Measurements from ENCODE around the gene C1GALT1.

The C1GALT1 gene

DNA sequence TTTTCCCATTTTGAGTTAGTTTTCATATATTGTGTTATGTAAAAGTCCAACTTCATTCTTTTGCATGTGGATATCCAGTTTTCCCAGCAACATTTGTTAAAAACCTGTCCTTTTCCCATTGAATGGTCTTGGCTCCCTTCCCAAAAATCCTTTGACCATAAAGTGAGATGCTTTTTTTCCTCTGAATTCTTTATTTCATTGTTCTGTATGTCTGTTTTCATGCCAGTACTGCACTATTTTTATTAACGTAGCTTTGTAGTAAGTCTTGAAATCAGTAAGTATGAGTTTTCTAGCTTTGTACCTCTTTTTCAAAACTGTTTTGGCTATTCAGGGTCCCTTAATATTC lies 20.0 kb downstream of the C1GALT1 start:
- DNase-seq, result no peak

DNA sequence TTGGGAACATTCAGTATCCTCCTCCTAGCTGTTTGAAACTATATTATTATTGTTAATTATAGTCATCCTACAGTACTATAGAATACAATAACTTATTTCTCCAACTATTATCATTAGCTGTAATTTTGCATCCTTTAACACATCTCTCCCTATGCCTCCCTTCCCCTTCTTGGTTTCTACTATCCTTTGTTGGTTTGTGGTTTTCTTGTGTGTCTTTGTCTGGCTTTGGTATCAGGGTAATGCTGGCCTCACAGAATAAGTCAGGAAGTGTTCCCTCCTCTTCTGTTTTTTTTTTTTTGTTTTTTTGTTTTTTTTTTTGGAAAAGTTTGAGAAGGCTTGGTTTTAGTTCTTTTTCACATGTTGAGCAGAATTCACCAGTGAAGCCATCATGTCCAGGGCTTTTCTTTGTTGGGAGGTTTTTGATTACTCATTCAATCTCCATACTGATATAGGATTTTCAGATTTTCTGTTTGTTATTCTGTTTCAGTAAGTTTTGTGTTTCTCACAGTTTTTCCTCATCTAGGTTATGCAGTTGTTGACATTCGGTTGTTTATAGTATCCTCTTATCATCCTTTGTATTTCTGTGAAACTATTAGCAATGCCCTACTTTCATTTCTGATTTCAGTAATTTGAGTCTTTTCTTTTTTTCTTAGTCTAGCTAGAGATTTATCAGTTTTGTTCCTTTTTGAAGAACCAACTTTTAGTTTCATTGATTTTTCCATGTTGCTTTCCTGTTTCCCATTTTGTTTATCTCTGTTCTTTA lies 21.6 kb downstream of the C1GALT1 start:
- no peak for DNase-seq

DNA sequence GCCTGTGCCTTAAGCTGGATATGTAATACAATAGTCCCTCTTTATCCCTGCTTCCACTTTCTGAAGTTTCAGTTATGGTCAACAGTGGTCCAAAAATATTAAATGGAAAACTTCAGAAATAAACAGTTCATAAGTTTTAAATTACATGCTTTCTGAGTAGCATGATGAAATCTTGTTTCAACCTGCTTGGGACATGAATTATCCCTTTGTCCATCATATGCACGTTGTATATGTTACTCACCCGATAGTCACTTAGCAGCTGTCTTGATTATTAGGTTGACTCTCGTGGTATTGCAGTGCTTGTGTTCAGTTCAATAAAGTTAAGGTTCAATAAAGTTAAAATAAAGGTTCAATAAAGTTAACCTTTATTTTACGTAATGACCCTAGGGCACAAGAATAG lies 25.5 kb downstream of the C1GALT1 start:
- DNase-seq, result no peak

DNA sequence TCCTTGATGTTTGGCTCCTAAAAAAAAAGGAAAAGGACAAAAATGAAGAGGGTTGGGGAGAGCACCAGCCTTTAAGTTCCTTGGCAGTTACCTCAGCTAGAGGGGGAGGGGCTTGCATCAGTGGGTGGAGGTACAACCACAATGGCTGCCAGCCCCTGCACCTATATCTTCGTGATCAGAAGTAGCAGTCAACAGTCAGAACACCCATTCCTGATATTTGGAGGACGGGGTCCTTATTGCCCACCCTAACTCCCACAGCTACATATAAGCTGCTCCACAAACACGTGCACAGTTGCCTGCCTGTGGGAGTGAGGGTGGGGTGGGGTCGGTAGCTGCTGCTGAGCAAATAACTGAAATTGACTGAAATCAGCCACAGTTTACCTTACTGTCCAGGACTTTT lies 26.2 kb downstream of the C1GALT1 start:
- no peak for DNase-seq

DNA sequence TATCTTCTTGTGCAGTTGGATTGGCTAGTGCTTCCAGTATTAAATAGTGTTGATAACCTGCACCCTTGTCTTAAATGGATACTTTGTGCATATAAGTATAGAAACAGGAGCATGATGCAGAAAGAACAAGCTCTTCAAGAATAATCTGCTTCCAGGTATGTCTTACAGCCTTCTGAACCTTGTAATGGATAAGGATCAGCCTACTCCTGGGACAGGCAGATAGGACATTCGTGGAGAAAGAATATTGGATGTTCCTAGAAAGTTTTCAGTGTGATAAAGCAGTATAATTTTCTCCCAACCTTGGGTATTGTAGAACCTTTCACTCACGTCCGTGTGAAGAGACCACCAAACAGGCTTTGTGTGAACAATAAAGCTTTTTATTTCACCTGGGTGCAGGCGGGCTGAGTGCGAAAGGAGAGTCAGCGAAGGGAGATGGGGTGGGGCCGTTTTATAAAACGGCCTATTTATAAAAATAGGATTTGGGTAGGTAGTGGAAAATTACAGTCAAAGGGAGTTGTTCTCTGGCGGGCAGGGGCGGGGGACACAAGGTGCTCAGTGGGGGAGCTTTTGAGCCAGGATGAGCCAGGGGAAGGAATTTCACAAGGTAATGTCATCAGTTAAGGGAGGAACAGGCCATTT lies 27.2 kb downstream of the C1GALT1 start:
- no peak for DNase-seq

DNA sequence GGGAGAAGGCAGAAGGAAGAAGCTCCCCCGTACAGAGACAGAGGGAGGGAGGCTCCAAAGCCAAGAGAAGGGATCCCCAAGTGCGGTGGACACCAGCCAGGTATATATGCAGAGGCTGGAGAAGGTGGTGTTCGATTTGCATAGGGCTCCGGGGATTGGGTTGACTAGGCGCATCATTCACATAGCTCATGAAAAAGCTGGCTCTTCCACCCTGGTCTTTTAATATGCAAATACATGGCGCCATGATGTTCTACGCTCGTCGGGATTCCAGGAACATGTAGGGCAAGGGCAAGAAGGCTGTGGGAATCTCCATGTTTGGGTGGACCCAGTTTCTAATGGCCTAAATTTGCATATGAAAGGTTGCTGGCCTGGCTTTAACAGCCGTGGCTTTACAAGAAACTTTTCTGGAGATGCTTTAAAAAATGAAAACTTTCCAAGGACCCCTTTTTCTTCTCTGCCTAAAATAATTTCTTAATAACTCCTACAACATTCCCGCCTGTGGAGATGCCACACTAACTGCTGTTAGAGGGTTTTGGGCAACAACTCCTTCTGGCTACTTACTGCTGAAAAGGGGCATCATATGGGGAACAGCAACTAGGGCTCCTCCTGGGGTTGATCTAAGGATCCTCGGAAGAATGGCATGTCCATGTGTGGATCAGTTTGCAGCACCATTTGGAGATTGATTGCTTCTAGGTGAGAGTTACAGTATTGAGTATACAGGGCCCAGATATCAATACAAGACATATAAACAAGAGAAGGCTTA lies 28.3 kb downstream of the C1GALT1 start:
- DNase-seq, result no peak

DNA sequence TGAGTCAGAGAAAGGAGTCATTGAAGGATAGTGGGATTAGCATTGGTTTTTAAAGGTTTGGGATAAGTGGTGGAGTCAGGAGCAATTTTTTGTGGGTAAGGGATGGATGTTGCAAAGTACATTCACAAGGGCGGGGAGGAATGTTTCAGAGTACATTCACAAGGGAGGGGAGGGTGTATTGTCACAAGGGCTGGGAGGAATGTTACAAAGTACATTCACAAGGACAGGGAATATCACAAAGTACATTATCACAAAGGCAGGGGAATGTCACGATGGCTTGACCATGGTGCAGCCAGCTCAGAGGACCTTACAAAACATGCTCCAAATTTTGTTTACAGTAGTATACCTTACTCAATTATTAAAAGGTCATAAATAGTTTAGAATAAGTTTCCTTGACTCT lies 30.3 kb downstream of the C1GALT1 start:
- no peak for DNase-seq

DNA sequence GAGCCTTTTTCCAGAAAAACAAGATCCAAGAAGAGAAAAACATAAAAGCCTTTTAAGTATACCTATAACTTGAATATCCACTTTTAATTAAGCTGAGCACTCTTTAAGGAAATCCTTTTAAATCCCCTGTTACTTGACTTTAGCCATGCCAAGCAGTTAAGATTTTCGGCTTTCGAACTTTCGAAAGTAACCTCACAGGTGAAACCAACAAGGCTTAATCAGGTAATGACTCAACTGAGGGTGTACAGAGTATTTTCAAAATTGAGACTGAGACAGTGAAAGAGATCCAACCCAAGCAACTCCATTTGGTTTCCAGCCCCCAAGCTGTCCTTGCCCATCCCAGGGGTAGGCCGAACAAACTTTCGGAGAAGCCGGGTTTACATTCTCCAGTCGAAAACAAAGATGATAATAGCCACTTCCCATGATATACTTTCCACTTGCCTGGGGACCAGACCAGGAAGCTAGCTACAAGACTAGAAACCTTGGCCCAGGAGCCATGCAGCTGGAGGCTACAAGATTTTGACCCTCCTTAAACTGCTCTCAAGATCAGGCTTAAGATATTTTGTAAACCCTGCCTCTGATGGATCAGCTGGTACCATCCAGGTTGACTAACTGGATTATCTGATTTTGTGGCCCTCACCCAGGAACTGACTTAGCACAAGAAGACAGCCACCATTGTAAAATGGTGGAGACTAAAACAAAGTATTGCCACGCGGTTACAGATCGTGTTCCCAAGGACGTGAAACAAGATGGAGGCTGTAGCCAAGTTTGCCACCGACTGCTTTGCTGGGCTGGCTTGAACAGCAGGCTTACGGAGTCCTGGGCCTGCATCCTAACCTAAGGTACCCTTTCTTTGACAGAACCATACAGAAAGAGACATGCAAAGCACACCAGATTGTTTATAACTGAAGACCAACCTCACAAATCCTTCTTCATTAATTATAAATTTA lies 32.3 kb downstream of the C1GALT1 start:
- no peak for DNase-seq

DNA sequence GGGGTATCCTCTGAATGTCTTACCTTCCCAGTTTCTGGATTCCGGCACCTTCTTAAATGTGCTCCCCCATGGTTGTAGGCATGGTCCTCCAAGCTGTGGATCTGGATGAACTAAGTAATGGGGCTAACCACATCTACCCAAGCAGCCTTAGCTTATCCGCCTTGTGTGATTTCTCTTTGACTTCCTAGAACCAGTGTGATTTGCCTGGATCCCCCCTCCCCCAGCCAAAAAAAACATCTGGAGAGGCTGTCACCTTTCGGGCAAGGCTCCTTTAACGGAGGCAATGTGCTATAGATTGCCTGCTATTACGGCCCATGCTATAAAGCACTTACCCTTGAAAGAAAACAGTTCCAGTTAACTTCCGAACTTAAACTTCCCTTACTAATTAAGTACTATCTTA lies 33.9 kb downstream of the C1GALT1 start:
- no peak for DNase-seq

DNA sequence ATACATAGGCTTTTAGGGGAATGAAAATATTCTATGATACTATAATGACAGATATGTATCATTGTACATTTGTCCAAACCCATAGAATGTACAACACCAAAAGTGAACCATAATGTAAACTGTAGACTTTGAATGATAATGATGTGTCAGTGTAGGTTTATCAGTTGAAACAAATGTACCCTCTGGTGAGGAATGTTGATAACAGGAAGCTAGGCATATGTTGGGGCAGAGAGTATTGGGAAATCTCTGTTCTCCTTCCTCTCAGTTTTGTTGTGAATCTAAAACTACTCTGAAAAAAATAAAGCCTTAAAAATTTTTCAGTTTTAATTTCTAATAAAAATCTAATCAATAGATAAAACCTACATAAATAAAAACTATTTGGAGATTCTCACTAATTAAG lies 36.9 kb downstream of the C1GALT1 start:
- no peak for DNase-seq

DNA sequence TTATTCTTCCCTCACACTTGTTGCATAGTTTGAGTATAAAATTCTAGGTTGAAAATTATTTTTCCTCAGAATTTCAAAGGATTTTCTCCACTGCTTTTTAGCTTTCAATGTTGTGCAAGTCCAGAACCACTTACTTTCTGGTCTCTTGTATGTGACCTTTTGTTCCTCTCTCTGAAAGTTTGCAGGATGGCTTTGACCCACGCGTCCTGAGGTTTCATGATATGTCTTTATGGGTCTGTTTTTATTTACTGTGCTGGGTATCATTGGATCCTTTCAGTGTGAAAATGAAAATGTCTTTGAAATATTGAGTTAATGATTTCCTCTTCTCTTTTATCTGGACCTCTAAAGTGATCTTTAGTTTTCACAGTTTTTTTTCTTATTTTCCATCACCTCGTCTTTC lies 38.5 kb downstream of the C1GALT1 start:
- DNase-seq, result no peak

DNA sequence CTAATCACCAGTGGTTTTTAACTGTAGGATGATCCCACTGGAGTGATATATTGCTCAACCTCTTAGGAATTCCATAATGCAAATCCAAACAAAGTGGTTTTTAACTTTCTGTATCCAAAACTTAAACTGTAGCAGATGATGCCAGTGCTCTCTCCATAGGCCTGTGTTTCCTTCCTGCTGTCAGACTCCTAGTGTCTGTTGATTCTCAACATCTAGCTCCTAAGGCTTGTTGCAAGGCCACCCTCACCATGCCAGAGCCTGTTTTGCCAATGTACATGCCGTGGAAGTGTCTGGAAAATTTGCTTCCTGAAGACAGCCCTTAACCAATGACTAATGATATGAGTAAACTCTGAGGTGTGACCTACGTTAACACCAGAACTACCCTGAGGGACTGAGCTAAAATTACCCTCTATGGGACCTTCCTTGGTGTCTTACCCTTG lies 39.3 kb downstream of the C1GALT1 start:
- no peak for DNase-seq

DNA sequence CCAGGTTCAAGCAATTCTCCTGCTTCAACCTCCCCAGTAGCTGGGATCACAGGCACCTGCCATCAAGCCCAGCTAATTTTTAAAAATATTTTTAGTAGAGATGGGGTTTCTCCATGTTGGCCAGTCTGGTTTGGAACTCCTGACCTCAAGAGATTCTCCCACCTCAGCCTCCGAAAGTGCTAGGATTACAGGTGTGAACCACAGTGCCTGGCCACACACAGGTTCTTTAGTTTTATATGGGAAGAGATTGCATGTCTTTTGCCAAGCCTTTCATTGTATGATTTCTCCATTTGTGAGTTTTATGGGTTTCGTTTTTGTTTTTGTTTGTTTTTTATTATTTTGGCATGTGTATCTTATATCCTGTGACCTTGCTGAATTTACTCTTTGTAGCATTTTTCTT lies 40.9 kb downstream of the C1GALT1 start:
- no peak for DNase-seq

DNA sequence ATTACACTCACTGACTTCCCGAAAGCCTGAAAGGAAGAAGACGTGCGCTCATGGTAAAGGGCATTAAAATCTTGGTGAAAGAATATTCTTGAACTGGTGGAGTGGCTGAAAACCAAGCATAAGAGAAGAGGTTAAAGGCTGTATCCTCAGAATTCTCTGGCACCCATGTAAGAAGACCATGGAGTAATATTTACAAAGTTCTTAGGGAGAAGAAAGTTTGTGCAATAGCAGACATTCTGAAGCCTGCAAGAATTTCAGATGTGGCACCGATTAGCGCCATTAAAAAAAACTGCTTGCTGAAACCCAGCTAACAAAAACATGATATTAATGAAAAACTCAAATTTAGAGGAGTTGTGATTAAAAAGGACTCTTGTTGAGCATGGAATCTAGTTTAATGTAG lies 44.1 kb downstream of the C1GALT1 start:
- DNase-seq, result no peak

DNA sequence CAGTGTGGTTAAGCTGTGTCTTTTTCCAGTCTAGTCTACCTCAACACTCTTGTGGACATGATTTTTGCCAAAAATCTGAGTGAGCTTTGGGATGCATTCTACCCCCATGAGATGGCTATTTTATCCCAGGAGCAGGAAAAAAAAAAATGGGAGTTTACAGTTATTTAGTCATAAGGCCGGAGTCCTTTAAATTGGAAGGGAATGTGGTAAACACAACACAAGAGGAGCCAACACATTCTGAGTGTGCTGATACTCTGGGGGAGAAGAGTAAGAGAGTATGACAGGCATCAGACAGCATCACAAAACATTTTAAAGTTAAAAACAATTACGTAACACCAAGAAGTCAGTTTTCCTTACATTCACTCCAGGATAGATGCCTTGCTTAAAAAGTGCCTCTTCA lies 46.1 kb downstream of the C1GALT1 start:
- no peak for DNase-seq

DNA sequence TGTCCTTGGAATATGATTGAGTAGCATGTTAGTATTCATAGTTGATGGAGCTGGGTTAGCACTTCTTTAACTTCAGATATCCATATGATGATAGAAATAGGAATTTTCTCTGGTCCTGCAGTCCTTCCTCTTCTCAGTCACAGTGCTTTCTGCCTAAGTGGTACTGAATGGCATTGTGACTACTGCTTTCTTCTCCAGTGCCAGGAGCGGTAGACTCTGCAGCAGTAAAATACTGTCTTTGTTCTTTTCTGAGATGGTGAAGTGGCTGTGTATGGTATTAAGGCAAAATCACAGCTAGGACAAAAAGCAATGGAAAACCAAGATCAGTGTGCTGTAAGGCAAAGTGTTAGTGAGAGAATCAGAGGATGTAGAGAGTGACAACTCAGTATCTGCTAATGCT lies 46.6 kb downstream of the C1GALT1 start:
- DNase-seq, result no peak

DNA sequence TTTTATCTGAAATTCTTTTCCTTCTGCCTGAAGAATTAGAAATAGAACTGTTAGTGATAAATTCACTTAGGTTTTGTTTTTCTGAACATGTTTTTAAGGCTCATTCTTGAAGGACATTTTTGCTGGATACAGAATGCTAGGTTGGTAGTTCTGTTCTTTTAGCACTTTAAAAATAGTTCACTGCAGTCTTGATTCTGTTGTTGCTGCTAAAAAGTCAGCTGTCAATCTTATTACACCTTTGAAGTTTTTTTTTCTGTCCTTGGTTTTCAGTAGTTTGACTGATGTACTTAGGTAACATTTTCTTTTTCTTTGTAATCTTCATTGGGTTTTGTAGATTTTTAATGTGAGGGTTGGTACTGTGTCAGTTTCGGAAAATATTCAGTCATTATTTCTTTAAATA lies 48.7 kb downstream of the C1GALT1 start:
- no peak for DNase-seq

DNA sequence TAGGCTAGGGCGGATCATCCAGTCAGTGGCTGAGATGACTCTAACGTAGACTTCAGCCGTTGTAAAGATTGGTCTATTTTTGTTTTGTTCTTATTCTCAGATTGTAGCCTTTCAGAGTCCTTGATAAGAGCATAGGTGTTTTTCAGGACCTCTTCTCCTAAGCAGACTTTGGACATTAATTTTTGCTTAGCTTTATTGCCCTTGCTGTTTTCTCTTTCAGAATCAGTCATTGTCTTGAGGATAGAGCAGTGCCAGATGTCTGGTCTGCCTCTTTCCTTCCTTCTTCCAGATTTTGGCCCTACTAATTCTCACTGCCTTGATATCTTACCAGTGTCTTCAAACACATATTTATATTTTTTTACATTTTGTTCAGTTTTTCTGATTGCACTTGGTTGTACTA lies 49.5 kb downstream of the C1GALT1 start:
- DNase-seq, result no peak

DNA sequence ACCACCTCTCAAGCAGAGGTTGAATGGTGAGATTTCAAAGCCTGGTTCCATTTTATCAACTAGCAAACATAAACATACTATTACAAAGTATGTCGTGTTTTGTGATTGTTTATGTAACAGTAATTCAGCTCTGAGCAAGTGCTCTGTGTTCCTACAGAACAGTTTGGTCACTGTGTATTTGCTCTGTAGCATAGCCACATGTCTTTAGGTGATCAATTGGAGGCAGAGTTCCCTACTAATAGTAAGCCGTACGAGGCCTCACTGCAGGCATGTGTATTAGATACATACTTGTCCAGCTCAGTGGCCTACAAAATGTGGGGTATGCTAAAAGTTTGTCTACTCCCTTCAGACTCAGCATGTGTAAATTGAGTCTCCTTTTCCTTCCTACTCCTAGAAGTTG lies 53.0 kb downstream of the C1GALT1 start:
- no peak for DNase-seq

DNA sequence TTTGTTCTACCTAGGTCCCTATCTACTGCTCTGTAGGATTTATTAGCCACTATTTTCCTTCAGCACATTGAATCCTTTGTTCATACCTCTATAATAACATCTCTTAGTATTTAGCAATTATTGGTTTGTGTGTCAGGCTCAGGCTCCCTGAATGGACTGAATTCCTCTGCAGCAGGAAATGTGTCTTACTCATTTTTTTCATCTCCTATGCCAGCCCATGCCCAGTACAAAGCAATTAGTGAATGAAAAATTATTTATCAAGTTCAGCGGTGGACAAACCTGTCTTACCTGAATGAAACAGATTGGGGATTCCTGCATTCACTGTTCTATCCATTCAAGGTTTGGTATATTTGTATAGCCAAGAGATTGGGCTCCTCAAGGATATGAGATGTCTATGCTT lies 53.7 kb downstream of the C1GALT1 start:
- no peak for DNase-seq

DNA sequence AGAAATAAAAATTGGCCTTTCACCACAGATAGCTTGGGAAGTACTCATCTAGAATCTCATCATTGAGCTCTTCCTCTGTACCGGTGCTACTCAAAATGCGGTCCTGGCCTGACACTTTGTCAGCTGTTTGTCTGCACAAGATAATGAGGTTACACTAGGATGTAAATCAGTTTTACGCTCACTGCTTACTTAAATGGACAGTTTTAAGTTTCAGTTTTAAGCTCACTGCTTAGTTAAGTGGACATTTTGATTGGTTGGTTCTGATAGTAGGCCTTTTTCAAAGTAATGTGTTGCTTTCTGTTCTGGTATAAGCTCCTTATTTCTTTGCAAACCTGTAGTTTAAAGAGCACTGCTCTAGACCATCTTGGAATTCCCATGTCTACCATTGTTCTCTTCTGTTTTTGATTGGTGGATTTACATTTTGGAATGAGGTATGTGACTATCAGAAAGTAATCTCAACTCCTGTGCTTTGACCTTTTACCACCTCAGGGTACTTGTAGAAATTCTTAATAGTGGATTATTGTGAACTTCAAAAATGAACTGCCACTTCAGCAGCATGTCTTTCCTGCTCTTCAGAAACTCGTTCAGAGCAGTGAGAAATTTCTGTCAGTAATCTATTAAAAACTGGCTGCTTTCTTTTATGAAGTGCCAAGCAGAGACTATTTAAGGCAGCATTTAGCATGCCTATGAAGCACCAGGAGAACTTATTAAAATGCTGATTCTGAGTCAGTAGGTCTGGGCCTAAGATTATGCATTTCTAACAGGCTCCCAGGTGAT lies 55.0 kb downstream of the C1GALT1 start:
- DNase-seq, result no peak

DNA sequence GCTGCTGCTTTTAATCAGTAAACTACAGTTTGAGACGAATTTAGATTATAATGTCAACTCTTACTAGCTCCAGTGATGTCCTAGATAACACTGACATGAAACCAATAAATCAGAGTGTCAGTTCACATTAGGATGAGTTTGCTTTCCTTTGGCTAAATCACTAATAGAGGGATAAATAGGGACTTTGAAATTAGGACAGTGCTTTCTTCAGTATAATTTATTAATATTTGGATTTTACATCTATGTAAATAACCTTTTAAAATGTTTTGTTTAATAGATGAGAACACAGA lies 55.6 kb downstream of the C1GALT1 start:
- no peak for DNase-seq

DNA sequence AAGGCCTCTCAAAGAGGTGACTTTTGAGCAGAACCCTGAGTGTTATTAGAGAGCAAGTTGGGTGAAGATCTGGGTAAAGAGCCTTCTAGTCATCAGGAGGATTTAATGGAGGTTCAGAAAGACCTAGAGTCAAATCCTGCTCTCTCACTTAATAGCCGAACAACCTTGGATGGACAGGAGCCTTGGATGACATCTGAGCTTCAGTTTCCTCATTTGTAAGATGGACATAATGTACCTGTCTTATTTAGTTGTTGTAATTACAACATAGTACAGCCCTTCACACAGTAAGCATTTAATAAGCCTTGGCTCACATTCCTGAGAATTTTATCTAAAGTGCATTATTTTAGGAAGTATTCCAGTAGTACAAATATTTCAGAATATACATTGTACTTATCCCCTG lies 57.0 kb downstream of the C1GALT1 start:
- DNase-seq, result no peak

Data from cortex of kidney (tissue), 1 donor.